ENCODE results near the gene TTC12. TPM values are rescaled to one million over a fixed set of nuclear protein-coding genes. Genes with fewer than 3 reads are reported as not detected.

The TTC12 gene
- total RNA-seq, 1 experiment from 2014 or later, result 19.4 TPM

- ChIA-PET CTCF (interaction anchor here (0.6 kb wide), 1 partner anchor 93 kb away, joined by 6 read pairs; no protein-coding TSS in a partner anchor), POLR2A (no interaction called here)
- Histone ChIP-seq H3K4me1 (no peaks in the 10 kb centered on the region), H3K36me3 (ENCODE audit: control insufficient read depth, insufficient read depth, low read length) (peaks cover 1% of the 10 kb centered on the region; the same call in 1 of the 2 replicates), H3K27me3 (replicated peaks; ENCODE audit: control insufficient read depth, insufficient read depth, low read length) (no peaks in the 10 kb centered on the region), H3K4me3 (ENCODE audit: low read depth, low read length) (no peak overlapping the region), H3K9me3 (no peaks in the 10 kb centered on the region)
- DNase-seq, result no peak
- no peaks in the 10 kb centered on the region for H3K9me3 Mint-ChIP-seq (ENCODE audit: unreplicated experiment)
- intact Hi-C loops (cut with micrococcal nuclease; ENCODE audit: unreplicated experiment), result no loop called here
- no peak for TF ChIP-seq CTCF (IDR thresholded peaks at IDR 0.05; ENCODE audit: insufficient read depth in 1 of 2, low read depth in 1 of 2, low read length in 1 of 2, severe bottlenecking in 1 of 2, unreplicated experiment in 1 of 2)
- no peaks in the 10 kb centered on the region for H3K4me1 Mint-ChIP-seq (ENCODE audit: low read depth, unreplicated experiment)
- no peak overlapping the region for H3K27ac Mint-ChIP-seq (ENCODE audit: unreplicated experiment)
- H3K4me3 Mint-ChIP-seq (ENCODE audit: unreplicated experiment), result no peak overlapping the region
- H3K27me3 Mint-ChIP-seq (ENCODE audit: insufficient read depth, unreplicated experiment), result no peaks in the 10 kb centered on the region
- peaks cover 6% of the 10 kb centered on the region for H3K36me3 Mint-ChIP-seq (ENCODE audit: insufficient read depth, unreplicated experiment)
- BruUV-seq (replicated peaks), result no TSS peak
Observed at GRCh38 chr11:113363996-113364641, 49.7 kb downstream of the TTC12 start.

- POLR2A ChIA-PET, result no interaction called here
- Mint-ChIP-seq H3K9me3 (ENCODE audit: unreplicated experiment) (no peaks in the 10 kb centered on the region), H3K36me3 (ENCODE audit: insufficient read depth, unreplicated experiment) (no peaks in the 10 kb centered on the region), H3K4me1 (ENCODE audit: low read depth, unreplicated experiment) (no peaks in the 10 kb centered on the region), H3K27ac (ENCODE audit: unreplicated experiment) (no peak overlapping the region), H3K4me3 (ENCODE audit: unreplicated experiment) (no peak overlapping the region), H3K27me3 (ENCODE audit: insufficient read depth, unreplicated experiment) (no peaks in the 10 kb centered on the region)
- H3K4me3 ChIP-seq (ENCODE audit: low read depth, low read length), result no peak overlapping the region
- H3K9me3 ChIP-seq, result no peaks in the 10 kb centered on the region
- no peaks in the 10 kb centered on the region for H3K4me1 ChIP-seq
- no TSS peak for BruUV-seq (replicated peaks)
- intact Hi-C loops (cut with micrococcal nuclease; ENCODE audit: unreplicated experiment), result no loop called here
- peaks cover 1% of the 10 kb centered on the region; the same call in 1 of the 2 replicates for H3K36me3 ChIP-seq (ENCODE audit: control insufficient read depth, insufficient read depth, low read length)
- no peaks in the 10 kb centered on the region for H3K27me3 ChIP-seq (replicated peaks; ENCODE audit: control insufficient read depth, insufficient read depth, low read length)
- TF ChIP-seq CTCF (IDR thresholded peaks at IDR 0.05; ENCODE audit: insufficient read depth in 1 of 2, low read depth in 1 of 2, low read length in 1 of 2, severe bottlenecking in 1 of 2, unreplicated experiment in 1 of 2), result no peak
- CTCF ChIA-PET, result no interaction called here
- no peak for DNase-seq
Observed at GRCh38 chr11:113365895-113366294, 51.5 kb downstream of the TTC12 start.

- Mint-ChIP-seq H3K4me1 (ENCODE audit: low read depth, unreplicated experiment) (no peaks in the 10 kb centered on the region), H3K9me3 (ENCODE audit: unreplicated experiment) (no peaks in the 10 kb centered on the region), H3K4me3 (ENCODE audit: unreplicated experiment) (no peak overlapping the region), H3K27me3 (ENCODE audit: insufficient read depth, unreplicated experiment) (no peaks in the 10 kb centered on the region), H3K36me3 (ENCODE audit: insufficient read depth, unreplicated experiment) (no peaks in the 10 kb centered on the region), H3K27ac (ENCODE audit: unreplicated experiment) (no peak overlapping the region)
- POLR2A ChIA-PET, result no interaction called here
- CTCF ChIA-PET, result no interaction called here
- H3K27me3 ChIP-seq (replicated peaks; ENCODE audit: control insufficient read depth, insufficient read depth, low read length), result no peaks in the 10 kb centered on the region
- no peaks in the 10 kb centered on the region for H3K4me1 ChIP-seq
- DNase-seq, result no peak
- H3K36me3 ChIP-seq (ENCODE audit: control insufficient read depth, insufficient read depth, low read length), result no peaks in the 10 kb centered on the region
- TF ChIP-seq CTCF (IDR thresholded peaks at IDR 0.05; ENCODE audit: insufficient read depth in 1 of 2, low read depth in 1 of 2, low read length in 1 of 2, severe bottlenecking in 1 of 2, unreplicated experiment in 1 of 2), result no peak
- H3K4me3 ChIP-seq (ENCODE audit: low read depth, low read length), result no peak overlapping the region
- BruUV-seq (replicated peaks), result no TSS peak
- no peaks in the 10 kb centered on the region for H3K9me3 ChIP-seq
- intact Hi-C loops (cut with micrococcal nuclease; ENCODE audit: unreplicated experiment), result no loop called here
Observed at GRCh38 chr11:113369411-113369810, 55.0 kb downstream of the TTC12 start.
